22Rv1 (cell line): Measurements from ENCODE around the gene P2RY11.

ENCODE experiments used
- CTCF ChIP-seq: fragments of 450-650 bp; IDR thresholded peaks from 2 replicates; pipeline ENCODE4 v1.5.1; 2017; ENCODE audit warnings: mild to moderate bottlenecking
- ZFX ChIP-seq: fragments of 450-650 bp; IDR thresholded peaks from 2 replicates; pipeline ENCODE4 v1.6.1; 2017; ENCODE audit warnings: antibody characterized with exemption, borderline replicate concordance

GRCh38 chr19:10152100-10152499 is 40.6 kb downstream of the P2RY11 start:
- TF ChIP-seq CTCF (no peak), ZFX (no peak)
